Uterus (tissue), 4 donors: ENCODE data around the gene SVEP1. TPM values are rescaled to one million over a fixed set of nuclear protein-coding genes. Genes with fewer than 3 reads are reported as not detected.

ENCODE experiments used
- DNase-seq, 2 donors: peaks; one replicate each; pipeline ENCODE4 v3.0.0-alpha.2; 2019 to 2020
- H3K27ac ChIP-seq, 2 donors: fragments of 200-600 bp; sonication (generic); 1 replicate in 1 of 2; 2 replicates in 1 of 2; pipeline ENCODE4 v1.5.1; 2016 to 2018
- H3K27me3 ChIP-seq, 2 donors: fragments of 200-600 bp; sonication (generic); one replicate each; pipeline ENCODE4 v1.5.1; 2018 to 2019; ENCODE audit warnings: control low read depth in 1 of 2
- H3K36me3 ChIP-seq, 2 donors: fragments of 200-600 bp; sonication (generic); one replicate each; pipeline ENCODE4 v1.5.1; 2019; ENCODE audit warnings: control low read depth in 1 of 2
- H3K4me1 ChIP-seq, 2 donors: fragments of 200-600 bp; sonication (generic); one replicate each; pipeline ENCODE4 v1.5.1; 2018 to 2019; ENCODE audit warnings: control low read depth in 1 of 2
- H3K4me3 ChIP-seq, 2 donors: fragments of 200-600 bp; sonication (generic); 1 replicate in 1 of 2; 2 replicates in 1 of 2; pipeline ENCODE4 v1.5.1; 2018 to 2019; ENCODE audit warnings: mild to moderate bottlenecking in 1 of 2
- H3K9me3 ChIP-seq, 2 donors: fragments of 200-600 bp; sonication (generic); one replicate each; pipeline ENCODE4 v1.5.1; 2019; ENCODE audit warnings: control low read depth in 1 of 2
- POLR2A ChIP-seq, 2 donors: fragments of 450-650 bp; IDR thresholded peaks; one replicate each; pipeline ENCODE4 v1.6.1; 2016; ENCODE audit warnings: antibody characterized with exemption in 2 of 2, mild to moderate bottlenecking in 1 of 2, moderate library complexity in 1 of 2
- intact Hi-C: fragments of 100-400 bp; cut with DNase I; formaldehyde crosslinking; loops from one replicate; pipeline ENCODE4 v1.15.1; 2023; ENCODE audit warnings: low total_unique reads
- total RNA-seq, 4 donors: library from RNA; depleted of rRNA in 3 of 4; stranded (reverse); fragments of >200 nt in 3 of 4; gene quantifications; one replicate each; pipeline versions ENCODE4 v1.1.0 to v1.2.4, GENCODE V29; 2014 to 2023
- TF ChIP-seq, protein P1 (sequence below), 4 experiments: fragments of 200-600 bp in 2 of 4; fragments of 450-650 bp in 2 of 4; sonication (generic) in 2 of 4; IDR thresholded peaks; one replicate each; pipeline ENCODE4 v1.5.1; 2016 to 2019; ENCODE audit warnings: antibody characterized with exemption in 4 of 4, mild to moderate bottlenecking in 2 of 4, moderate library complexity in 1 of 4
- donor health status: DM: yes; HTN: yes; CAD: no.

SVEP1 gene
- total RNA-seq, 4 donors from 2014 or later: 47.9 to 63.5 (median 58.0) TPM

DNA sequence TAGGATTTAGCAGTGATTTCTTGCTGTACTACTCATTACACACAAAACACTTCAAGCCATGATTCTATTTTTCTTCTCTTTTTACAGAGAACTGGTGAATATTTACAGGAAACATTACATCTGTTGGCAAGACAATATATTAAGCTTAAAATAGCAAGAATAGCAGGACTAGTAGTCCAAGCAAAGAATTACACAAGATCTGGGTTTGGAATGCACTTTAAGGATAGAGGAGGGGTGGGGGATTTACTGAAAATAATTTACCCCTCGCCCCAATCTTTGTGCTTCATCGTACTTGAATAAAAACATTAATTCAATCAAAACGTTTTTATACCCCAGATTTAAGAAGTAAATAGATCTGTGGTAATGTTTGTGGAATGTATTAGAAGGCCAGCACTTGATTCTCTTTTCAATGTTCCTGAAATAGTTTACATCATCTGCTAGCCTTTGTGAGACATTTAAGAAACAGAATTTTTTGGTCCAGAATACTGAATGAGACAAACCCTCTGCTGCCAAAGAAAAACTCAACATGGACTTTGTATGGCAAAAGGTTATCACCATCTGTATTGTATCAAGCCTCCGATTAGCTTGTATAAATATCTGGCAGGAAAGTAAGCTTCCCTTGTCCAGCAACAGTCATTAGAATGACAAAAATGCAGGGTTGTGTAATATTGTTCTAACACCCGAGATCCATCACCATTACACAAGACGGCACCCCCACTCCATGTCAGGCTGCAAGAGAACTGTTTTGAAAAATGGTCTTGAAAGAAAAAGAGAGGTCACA, 23.8 kb downstream of the SVEP1 start:
- no peaks in the 10 kb centered on the region for H3K27me3 ChIP-seq
- H3K4me3 ChIP-seq: no peak overlapping the region
- H3K4me1 ChIP-seq: no peaks in the 10 kb centered on the region
- peak overlapping the region; percentile 65 to 67 for H3K27ac ChIP-seq
- no peaks in the 10 kb centered on the region for H3K9me3 ChIP-seq
- DNase-seq: peak; percentile 76 to 80
- no peak for TF ChIP-seq POLR2A (IDR thresholded peaks at IDR 0.05)
- TF ChIP-seq, protein P1, sequence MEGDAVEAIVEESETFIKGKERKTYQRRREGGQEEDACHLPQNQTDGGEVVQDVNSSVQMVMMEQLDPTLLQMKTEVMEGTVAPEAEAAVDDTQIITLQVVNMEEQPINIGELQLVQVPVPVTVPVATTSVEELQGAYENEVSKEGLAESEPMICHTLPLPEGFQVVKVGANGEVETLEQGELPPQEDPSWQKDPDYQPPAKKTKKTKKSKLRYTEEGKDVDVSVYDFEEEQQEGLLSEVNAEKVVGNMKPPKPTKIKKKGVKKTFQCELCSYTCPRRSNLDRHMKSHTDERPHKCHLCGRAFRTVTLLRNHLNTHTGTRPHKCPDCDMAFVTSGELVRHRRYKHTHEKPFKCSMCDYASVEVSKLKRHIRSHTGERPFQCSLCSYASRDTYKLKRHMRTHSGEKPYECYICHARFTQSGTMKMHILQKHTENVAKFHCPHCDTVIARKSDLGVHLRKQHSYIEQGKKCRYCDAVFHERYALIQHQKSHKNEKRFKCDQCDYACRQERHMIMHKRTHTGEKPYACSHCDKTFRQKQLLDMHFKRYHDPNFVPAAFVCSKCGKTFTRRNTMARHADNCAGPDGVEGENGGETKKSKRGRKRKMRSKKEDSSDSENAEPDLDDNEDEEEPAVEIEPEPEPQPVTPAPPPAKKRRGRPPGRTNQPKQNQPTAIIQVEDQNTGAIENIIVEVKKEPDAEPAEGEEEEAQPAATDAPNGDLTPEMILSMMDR (IDR thresholded peaks at IDR 0.05): no peak
- no peaks in the 10 kb centered on the region for H3K36me3 ChIP-seq
- intact Hi-C loops: no loop called here

DNA sequence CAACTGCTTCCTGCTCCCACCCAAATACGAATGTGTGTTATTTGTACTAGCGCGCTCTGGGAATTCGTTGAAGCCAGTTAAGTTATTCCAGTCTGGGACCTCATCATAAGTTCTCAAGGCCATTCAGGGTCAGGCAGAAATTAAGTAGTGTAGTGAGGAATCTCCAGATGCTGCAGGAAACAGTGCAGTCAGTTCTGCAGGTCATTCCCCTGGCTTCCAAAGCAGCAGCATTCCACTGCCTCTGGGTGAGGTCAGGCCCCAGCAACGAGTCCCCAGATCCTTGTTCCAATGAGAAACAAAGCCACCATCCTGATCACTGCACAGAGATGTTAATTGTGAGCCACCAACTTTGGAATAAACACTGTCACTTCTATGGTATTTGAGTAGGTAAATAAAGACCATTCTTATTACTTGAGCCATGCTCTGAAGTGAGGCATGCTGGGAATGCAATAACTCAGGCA, 33.1 kb downstream of the SVEP1 start:
- DNase-seq: no peak
- H3K27me3 ChIP-seq: no peaks in the 10 kb centered on the region
- TF ChIP-seq, protein P1 (IDR thresholded peaks at IDR 0.05): no peak
- TF ChIP-seq POLR2A (IDR thresholded peaks at IDR 0.05): no peak
- H3K4me3 ChIP-seq: no peak overlapping the region
- H3K27ac ChIP-seq: peak overlapping the region; percentile 35 to 49
- H3K4me1 ChIP-seq: no peaks in the 10 kb centered on the region
- intact Hi-C loops: no loop called here
- H3K9me3 ChIP-seq: no peaks in the 10 kb centered on the region
- H3K36me3 ChIP-seq: no peaks in the 10 kb centered on the region

DNA sequence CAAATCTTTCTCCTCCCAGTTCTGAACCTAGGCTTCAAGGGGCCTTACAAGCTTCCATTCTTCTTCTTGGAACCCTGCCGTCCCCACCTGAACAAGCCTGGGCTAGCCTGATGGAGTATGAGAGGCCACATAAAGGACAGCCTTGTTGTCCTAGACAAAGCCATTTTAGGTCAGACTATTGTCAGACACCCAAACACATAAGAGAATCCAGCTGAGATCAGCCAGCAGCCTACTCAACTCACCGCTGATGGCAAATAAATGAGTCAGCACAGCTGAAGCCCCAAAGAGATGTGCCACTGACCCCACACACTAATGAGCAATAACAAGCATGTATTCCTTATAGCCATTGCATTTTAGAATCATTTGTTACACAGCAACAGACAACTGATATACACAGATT, 33.8 kb downstream of the SVEP1 start:
- H3K4me3 ChIP-seq: no peak overlapping the region
- no peaks in the 10 kb centered on the region for H3K27me3 ChIP-seq
- no peaks in the 10 kb centered on the region for H3K4me1 ChIP-seq

DNA sequence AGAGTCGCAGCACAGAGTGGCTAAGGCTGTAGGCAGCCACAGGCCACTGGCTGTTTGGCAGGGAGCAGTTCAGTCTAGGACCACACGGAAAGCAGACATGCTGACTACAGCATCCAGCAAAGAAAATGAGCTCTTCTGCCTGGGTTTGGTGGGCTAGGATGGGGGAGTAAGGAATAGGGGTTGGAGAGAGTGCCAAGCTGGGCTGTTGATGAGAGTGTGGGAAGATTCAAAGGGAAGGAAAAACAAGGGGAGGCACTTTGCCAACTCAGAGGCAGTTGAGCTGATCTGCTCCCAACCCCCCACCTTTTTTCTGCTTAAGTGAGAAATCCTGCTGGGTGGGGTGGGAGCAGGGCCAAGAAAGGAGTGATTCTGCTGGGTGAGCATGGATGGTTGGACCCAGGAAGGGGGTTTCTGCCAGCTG, 35.9 kb downstream of the SVEP1 start:
- Histone ChIP-seq H3K27me3 (no peaks in the 10 kb centered on the region), H3K9me3 (no peaks in the 10 kb centered on the region), H3K36me3 (no peaks in the 10 kb centered on the region), H3K4me1 (no peaks in the 10 kb centered on the region), H3K27ac (peak overlapping the region in 1 of 2 donors; percentile 38), H3K4me3 (no peak overlapping the region)
- DNase-seq: peak in 1 of 2 donors; percentile 27
- intact Hi-C loops: no loop called here
- no peak for TF ChIP-seq POLR2A (IDR thresholded peaks at IDR 0.05)

More for the DNA sequence above, 33.8 kb downstream of the SVEP1 start:
- no peak for DNase-seq
- intact Hi-C loops: no loop called here
- TF ChIP-seq, protein P1 (IDR thresholded peaks at IDR 0.05): no peak
- TF ChIP-seq POLR2A (IDR thresholded peaks at IDR 0.05): no peak
- no peaks in the 10 kb centered on the region for H3K9me3 ChIP-seq
- peak overlapping the region; percentile 38 to 42 for H3K27ac ChIP-seq
- H3K36me3 ChIP-seq: no peaks in the 10 kb centered on the region

DNA sequence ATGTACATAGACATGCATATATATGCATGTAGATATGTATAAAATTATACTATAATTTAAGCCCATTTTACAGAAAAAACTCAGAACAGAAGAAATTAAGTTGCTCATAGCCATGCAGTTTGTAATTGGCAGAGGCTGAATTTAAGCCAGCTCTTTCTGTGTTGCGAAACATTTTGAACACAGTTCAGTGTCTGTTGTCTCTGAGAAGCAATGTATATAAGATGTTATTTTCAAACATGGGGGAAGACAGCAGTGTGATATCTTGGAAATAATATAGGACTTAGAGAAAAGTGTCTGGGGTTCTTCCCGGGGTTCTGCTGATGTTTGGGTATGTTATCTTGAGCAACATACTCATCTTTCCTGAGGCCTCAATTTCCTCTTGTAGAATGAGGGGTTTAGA, 37.6 kb downstream of the SVEP1 start:
- H3K27me3 ChIP-seq: no peaks in the 10 kb centered on the region
- no peaks in the 10 kb centered on the region for H3K36me3 ChIP-seq
- no peak overlapping the region for H3K4me3 ChIP-seq
- H3K9me3 ChIP-seq: no peaks in the 10 kb centered on the region
- no peak for DNase-seq
- intact Hi-C loops: no loop called here
- no peak overlapping the region for H3K27ac ChIP-seq
- TF ChIP-seq, protein P1 (IDR thresholded peaks at IDR 0.05): no peak
- no peak for TF ChIP-seq POLR2A (IDR thresholded peaks at IDR 0.05)
- H3K4me1 ChIP-seq: no peaks in the 10 kb centered on the region
